Measurements from ENCODE around the gene COPS4. TPM values are rescaled to one million over a fixed set of nuclear protein-coding genes. Genes with fewer than 3 reads are reported as not detected.
"Not testable (repeated sequence)": the region's sequence is repeated elsewhere in the genome, so short reads cannot be mapped to it uniquely, and the experiment has no call there.

COPS4 gene
- total RNA-seq, 1 donor from 2014 or later = 92.4 TPM

DNA sequence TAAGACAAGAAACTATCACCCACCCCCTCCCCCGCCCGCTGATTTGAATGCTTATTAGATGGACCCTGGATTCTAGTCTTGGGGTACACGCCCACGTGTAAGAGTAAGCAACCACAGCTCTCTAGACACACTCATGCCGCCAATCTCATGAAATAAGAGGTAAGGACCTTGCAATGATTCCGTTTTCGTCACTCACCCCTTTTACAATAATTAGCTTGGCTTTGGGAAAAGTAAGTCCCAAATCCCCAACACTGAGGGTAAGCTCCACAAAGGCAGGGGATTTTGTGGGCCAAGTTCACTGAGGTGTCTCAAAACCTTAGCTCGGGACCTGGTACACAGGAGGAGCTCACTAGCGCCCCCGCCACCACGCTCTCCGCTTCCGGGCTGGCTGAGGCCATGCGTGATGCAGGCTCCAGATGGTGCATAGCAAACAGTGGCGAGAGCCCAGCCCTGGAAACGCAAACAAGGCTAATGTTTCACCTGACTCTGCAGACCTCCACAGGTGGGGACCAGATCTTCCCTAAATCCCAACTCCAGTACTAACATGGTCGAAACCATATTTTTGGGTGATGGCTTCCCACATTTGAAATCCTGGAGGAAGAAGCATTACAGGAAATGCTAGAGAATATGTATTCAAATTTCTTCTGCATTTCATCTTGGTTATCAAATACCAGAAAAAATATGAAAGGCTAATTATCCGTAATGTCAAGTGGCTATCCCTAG lies 75.4 kb downstream of the COPS4 start:
- Histone ChIP-seq H3K9me3 (ENCODE audit: low read depth) (no peaks in the 10 kb centered on the region), H3K4me2 (peak overlapping the region; percentile 81), H3K79me2 (ENCODE audit: low read depth) (no peaks in the 10 kb centered on the region), H3K9ac (no peak overlapping the region), H3K27me3 (peaks cover 29% of the 10 kb centered on the region), H4K20me1 (ENCODE audit: low read depth) (no peaks in the 10 kb centered on the region), H3K4me3 (peak overlapping the region; percentile 66), H3K4me1 (no peaks in the 10 kb centered on the region), H3F3A (ENCODE audit: low read depth) (peaks cover 4% of the 10 kb centered on the region), H3K27ac (no peak overlapping the region), H2AFZ (replicated peaks) (peak overlapping the region; percentile 90), H3K36me3 (no peaks in the 10 kb centered on the region)
- Mint-ChIP-seq H3K4me1 (peaks cover 9% of the 10 kb centered on the region), H3K9me3 (no peaks in the 10 kb centered on the region), H3K27ac (no peak overlapping the region), H3K4me3 (peak overlapping the region; percentile 89), H3K27me3 (ENCODE audit: insufficient read depth, low read depth) (peaks cover 15% of the 10 kb centered on the region), H3K36me3 (no peaks in the 10 kb centered on the region)
- DNase-seq (ENCODE audit: low spot score) = peak; percentile 87
- TF ChIP-seq EZH2 (IDR thresholded peaks at IDR 0.05) (no peak), EZH2phosphoT487 (IDR thresholded peaks at IDR 0.05) (no peak)
- TF ChIP-seq, protein P1, sequence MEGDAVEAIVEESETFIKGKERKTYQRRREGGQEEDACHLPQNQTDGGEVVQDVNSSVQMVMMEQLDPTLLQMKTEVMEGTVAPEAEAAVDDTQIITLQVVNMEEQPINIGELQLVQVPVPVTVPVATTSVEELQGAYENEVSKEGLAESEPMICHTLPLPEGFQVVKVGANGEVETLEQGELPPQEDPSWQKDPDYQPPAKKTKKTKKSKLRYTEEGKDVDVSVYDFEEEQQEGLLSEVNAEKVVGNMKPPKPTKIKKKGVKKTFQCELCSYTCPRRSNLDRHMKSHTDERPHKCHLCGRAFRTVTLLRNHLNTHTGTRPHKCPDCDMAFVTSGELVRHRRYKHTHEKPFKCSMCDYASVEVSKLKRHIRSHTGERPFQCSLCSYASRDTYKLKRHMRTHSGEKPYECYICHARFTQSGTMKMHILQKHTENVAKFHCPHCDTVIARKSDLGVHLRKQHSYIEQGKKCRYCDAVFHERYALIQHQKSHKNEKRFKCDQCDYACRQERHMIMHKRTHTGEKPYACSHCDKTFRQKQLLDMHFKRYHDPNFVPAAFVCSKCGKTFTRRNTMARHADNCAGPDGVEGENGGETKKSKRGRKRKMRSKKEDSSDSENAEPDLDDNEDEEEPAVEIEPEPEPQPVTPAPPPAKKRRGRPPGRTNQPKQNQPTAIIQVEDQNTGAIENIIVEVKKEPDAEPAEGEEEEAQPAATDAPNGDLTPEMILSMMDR (IDR thresholded peaks at IDR 0.05) = peak; percentile 70

DNA sequence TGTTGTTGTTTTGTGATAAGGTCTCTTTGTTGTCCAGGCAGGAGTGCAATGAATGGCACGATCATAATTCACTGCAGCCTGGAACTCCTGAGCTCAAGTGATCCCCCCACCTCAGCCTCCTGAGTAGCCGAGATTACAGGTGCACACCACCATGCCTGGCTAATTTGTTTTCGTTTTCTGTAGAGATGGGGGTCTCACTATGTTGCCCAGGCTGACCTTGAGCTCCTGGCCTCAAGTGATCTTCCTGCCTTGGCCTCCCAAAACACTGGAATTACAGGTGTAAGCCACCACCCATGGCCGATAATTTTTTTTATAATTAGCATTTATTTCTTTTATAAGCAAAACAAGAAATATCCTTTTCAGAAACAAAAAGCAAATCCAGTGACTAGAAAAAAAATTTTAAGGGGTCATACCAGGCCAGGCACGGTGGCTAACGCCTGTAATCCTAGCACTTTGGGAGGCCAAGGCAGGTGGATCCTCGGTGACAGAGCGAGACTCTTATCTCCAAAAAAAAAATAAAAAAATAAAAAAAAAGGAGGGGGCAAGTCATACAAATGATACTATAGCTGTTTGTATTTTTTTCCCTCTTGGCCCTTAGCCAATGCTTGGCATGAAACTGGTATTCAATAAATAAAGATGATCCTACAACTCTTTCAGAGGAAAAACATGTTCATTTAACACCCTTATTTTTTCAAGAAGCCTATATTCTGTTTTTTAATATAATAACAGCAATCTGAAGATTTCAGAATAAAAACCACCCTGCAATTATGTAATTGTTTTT lies 76.2 kb downstream of the COPS4 start:
- no peak overlapping the region for H3K4me3 ChIP-seq
- no peaks in the 10 kb centered on the region for H4K20me1 ChIP-seq (ENCODE audit: low read depth)
- H3K9me3 ChIP-seq (ENCODE audit: low read depth) = no peaks in the 10 kb centered on the region
- H3F3A ChIP-seq (ENCODE audit: low read depth) = peaks cover 4% of the 10 kb centered on the region
- H3K4me2 ChIP-seq = no peak overlapping the region
- peaks cover 15% of the 10 kb centered on the region for H3K27me3 Mint-ChIP-seq (ENCODE audit: insufficient read depth, low read depth)
- no peak overlapping the region for H3K27ac ChIP-seq
- H2AFZ ChIP-seq (replicated peaks) = peak overlapping the region; percentile 53
- H3K4me1 Mint-ChIP-seq = peaks cover 13% of the 10 kb centered on the region
- no peaks in the 10 kb centered on the region for H3K9me3 Mint-ChIP-seq
- DNase-seq (ENCODE audit: low spot score) = no peak
- H3K79me2 ChIP-seq (ENCODE audit: low read depth) = no peaks in the 10 kb centered on the region
- TF ChIP-seq EZH2 (IDR thresholded peaks at IDR 0.05) (no peak), EZH2phosphoT487 (IDR thresholded peaks at IDR 0.05) (no peak)
- TF ChIP-seq, protein P1 (IDR thresholded peaks at IDR 0.05) = no peak
- no peaks in the 10 kb centered on the region for H3K36me3 Mint-ChIP-seq
- no peak overlapping the region for H3K27ac Mint-ChIP-seq
- peaks cover 29% of the 10 kb centered on the region for H3K27me3 ChIP-seq
- H3K4me3 Mint-ChIP-seq = peak overlapping the region; percentile 89
- no peak overlapping the region for H3K9ac ChIP-seq
- H3K36me3 ChIP-seq = no peaks in the 10 kb centered on the region
- no peaks in the 10 kb centered on the region for H3K4me1 ChIP-seq

DNA sequence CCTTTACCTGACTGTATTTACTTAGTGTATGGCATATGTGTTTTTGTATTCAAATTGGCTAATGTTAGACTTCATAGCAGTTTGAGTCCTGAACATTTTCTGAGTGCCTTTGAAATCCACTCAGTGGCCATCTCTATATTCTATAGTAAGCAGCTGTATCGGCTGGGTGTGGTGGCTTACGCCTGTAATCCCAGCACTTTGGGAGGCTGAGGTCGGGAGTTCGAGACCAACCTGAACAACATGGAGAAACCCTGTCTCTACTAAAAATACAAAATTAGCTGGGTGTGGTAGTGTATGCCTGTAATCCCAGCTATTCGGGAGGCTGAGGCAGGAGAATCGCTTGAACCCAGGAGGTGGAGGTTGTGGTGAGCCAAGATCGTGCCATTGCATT lies 76.8 kb downstream of the COPS4 start:
- H3K27ac Mint-ChIP-seq; H2AFZ ChIP-seq (replicated peaks); H3K9me3 Mint-ChIP-seq; DNase-seq (ENCODE audit: low spot score); H3K9ac ChIP-seq; H3F3A ChIP-seq (ENCODE audit: low read depth); H3K79me2 ChIP-seq (ENCODE audit: low read depth); H3K4me3 ChIP-seq; H3K27ac ChIP-seq; H4K20me1 ChIP-seq (ENCODE audit: low read depth); H3K4me1 ChIP-seq; H3K36me3 ChIP-seq; H3K4me2 ChIP-seq; H3K36me3 Mint-ChIP-seq; H3K9me3 ChIP-seq (ENCODE audit: low read depth); H3K4me3 Mint-ChIP-seq: not testable (repeated sequence)
- peaks cover 13% of the 10 kb centered on the region for H3K27me3 Mint-ChIP-seq (ENCODE audit: insufficient read depth, low read depth)
- H3K27me3 ChIP-seq = peaks cover 29% of the 10 kb centered on the region
- peaks cover 14% of the 10 kb centered on the region for H3K4me1 Mint-ChIP-seq

DNA sequence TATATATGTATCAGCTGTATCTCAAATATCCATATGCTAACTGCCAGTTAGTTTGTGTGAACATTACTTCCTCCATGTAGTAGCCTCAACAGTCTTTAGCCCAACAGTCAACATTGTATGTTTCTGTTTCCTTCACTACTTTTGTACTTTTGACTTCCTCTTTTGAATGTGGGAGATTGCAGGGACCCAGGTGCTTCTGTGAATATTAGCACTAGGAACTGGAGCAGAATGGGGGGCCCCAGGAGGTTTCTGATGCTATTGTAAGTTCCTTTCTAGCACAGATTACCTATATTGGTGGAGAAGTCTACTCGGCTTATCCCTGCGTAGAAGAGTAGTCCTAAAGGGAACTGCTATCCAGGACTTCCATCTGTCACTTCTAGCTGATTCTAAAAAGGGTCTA lies 77.2 kb downstream of the COPS4 start:
- peaks cover 4% of the 10 kb centered on the region for H3F3A ChIP-seq (ENCODE audit: low read depth)
- Mint-ChIP-seq H3K9me3 (no peaks in the 10 kb centered on the region), H3K4me3 (no peak overlapping the region), H3K27me3 (ENCODE audit: insufficient read depth, low read depth) (peaks cover 13% of the 10 kb centered on the region), H3K36me3 (no peaks in the 10 kb centered on the region), H3K4me1 (peaks cover 14% of the 10 kb centered on the region), H3K27ac (no peak overlapping the region)
- no peaks in the 10 kb centered on the region for H3K9me3 ChIP-seq (ENCODE audit: low read depth)
- H3K4me3 ChIP-seq = no peak overlapping the region
- H3K9ac ChIP-seq = no peak overlapping the region
- no peak overlapping the region for H3K27ac ChIP-seq
- no peak for DNase-seq (ENCODE audit: low spot score)
- no peak overlapping the region for H2AFZ ChIP-seq (replicated peaks)
- H3K4me1 ChIP-seq = no peaks in the 10 kb centered on the region
- no peak overlapping the region for H3K4me2 ChIP-seq
- H3K79me2 ChIP-seq (ENCODE audit: low read depth) = no peaks in the 10 kb centered on the region
- TF ChIP-seq EZH2 (IDR thresholded peaks at IDR 0.05) = no peak
- no peak for TF ChIP-seq EZH2phosphoT487 (IDR thresholded peaks at IDR 0.05)
- TF ChIP-seq, protein P1 (IDR thresholded peaks at IDR 0.05) = no peak
- no peaks in the 10 kb centered on the region for H3K36me3 ChIP-seq
- H4K20me1 ChIP-seq (ENCODE audit: low read depth) = no peaks in the 10 kb centered on the region
- H3K27me3 ChIP-seq = peaks cover 29% of the 10 kb centered on the region

Measured in neural progenitor cell (in vitro differentiated cells).